WTC11 (cell line): ENCODE measurements around the gene HLA-DMA. TPM values are rescaled to one million over a fixed set of nuclear protein-coding genes. Genes with fewer than 3 reads are reported as not detected.

Experiments used
- ATAC-seq: fragments of 200-7000 bp; cut with Tn5 transposase; 2 replicates; pipeline ENCODE4 v1.10.0; 2021; ENCODE audit warnings: mild to moderate bottlenecking, moderate library complexity
- CTCF ChIA-PET: fragments of 300-600 bp; sonication (Branson Sonifier 250); formaldehyde crosslinking; loops from one replicate; lab custom pipeline; 2021; ENCODE audit warnings: antibody characterized with exemption; lab: Charles Lee
- POLR2A ChIA-PET: fragments of 350-600 bp; sonication (Branson Sonifier 250); formaldehyde crosslinking; loops from one replicate; lab custom pipeline; 2021; ENCODE audit warnings: antibody characterized with exemption; lab: Charles Lee
- DNase-seq: peaks from one replicate; pipeline ENCODE4 v3.0.0; 2021; ENCODE audit warnings: low spot score
- H3K27ac Mint-ChIP-seq: 2 replicates; pipeline ENCODE4 v1.8.0; 2021; ENCODE audit warnings: mixed read lengths
- H3K27me3 Mint-ChIP-seq: 2 replicates; pipeline ENCODE4 v1.8.0; 2021; ENCODE audit warnings: low read depth, mild to moderate bottlenecking, moderate library complexity, mixed read lengths
- H3K36me3 Mint-ChIP-seq: 2 replicates; pipeline ENCODE4 v1.8.0; 2021; ENCODE audit warnings: mixed read lengths
- H3K4me1 Mint-ChIP-seq: 2 replicates; pipeline ENCODE4 v1.8.0; 2022; ENCODE audit warnings: mixed read lengths
- H3K4me3 Mint-ChIP-seq: 2 replicates; pipeline ENCODE4 v1.8.0; 2021; ENCODE audit warnings: mild to moderate bottlenecking, moderate library complexity, mixed read lengths
- H3K9me3 Mint-ChIP-seq: 2 replicates; pipeline ENCODE4 v1.8.0; 2021; ENCODE audit warnings: mixed read lengths
- EMX1 ChIP-seq: fragments of 250-450 bp; sonication (Bioruptor Pico); IDR thresholded peaks from 2 replicates; pipeline ENCODE4 v1.8.0; 2021; ENCODE audit warnings: mild to moderate bottlenecking
- ESRRA ChIP-seq: sonication (generic); formaldehyde crosslinking; IDR thresholded peaks from 2 replicates; pipeline ENCODE4 v1.8.1; 2022; ENCODE audit warnings: mild to moderate bottlenecking, missing genetic modification reagents, borderline replicate concordance
- IRF2 ChIP-seq: sonication (generic); formaldehyde crosslinking; IDR thresholded peaks from 2 replicates; pipeline ENCODE4 v1.8.0; 2022; ENCODE audit warnings: low read depth, missing genetic modification reagents, borderline replicate concordance
- NR3C1 ChIP-seq: sonication (generic); formaldehyde crosslinking; conservative IDR thresholded peaks from 2 replicates; pipeline ENCODE4 v1.8.1; 2023; ENCODE audit warnings: low read depth, mild to moderate bottlenecking, missing genetic modification reagents
- RELA ChIP-seq: sonication (generic); formaldehyde crosslinking; IDR thresholded peaks from 2 replicates; pipeline ENCODE4 v1.8.1; 2022; ENCODE audit warnings: missing genetic modification reagents, mild to moderate bottlenecking, borderline replicate concordance
- SOX15 ChIP-seq: fragments of 250-450 bp; sonication (Bioruptor Pico); IDR thresholded peaks from 2 replicates; pipeline ENCODE4 v1.9.0; 2021; ENCODE audit warnings: mild to moderate bottlenecking
- TEAD4 ChIP-seq: sonication (generic); formaldehyde crosslinking; IDR thresholded peaks from 2 replicates; pipeline ENCODE4 v1.8.0; 2022; ENCODE audit warnings: mild to moderate bottlenecking, missing genetic modification reagents
- TP53 ChIP-seq: sonication (generic); formaldehyde crosslinking; IDR thresholded peaks from 2 replicates; pipeline ENCODE4 v1.8.1; 2023; ENCODE audit warnings: mild to moderate bottlenecking, missing genetic modification reagents
- ZBTB21 ChIP-seq: sonication (generic); formaldehyde crosslinking; IDR thresholded peaks from 2 replicates; pipeline ENCODE4 v1.8.1; 2023; ENCODE audit warnings: mild to moderate bottlenecking, missing genetic modification reagents, borderline replicate concordance
- ZBTB43 ChIP-seq: sonication (generic); formaldehyde crosslinking; IDR thresholded peaks from 2 replicates; pipeline ENCODE4 v1.8.1; 2023; ENCODE audit warnings: mild to moderate bottlenecking, missing genetic modification reagents
- ZNF263 ChIP-seq: sonication (generic); formaldehyde crosslinking; IDR thresholded peaks from 2 replicates; pipeline ENCODE4 v1.8.1; 2022; ENCODE audit warnings: low read depth, mild to moderate bottlenecking, moderate library complexity, missing genetic modification reagents
- ZNF396 ChIP-seq: fragments of 250-450 bp; sonication (Bioruptor Pico); IDR thresholded peaks from 2 replicates; pipeline ENCODE4 v1.8.0; 2021; ENCODE audit warnings: mild to moderate bottlenecking, moderate library complexity, borderline replicate concordance
- ZNF423 ChIP-seq: fragments of 250-450 bp; sonication (Bioruptor Pico); IDR thresholded peaks from 2 replicates; pipeline ENCODE4 v2.1.2; 2022; ENCODE audit warnings: mild to moderate bottlenecking, moderate library complexity
- ZNF532 ChIP-seq: fragments of 250-450 bp; sonication (Bioruptor Pico); IDR thresholded peaks from 2 replicates; pipeline ENCODE4 v1.9.0; 2021; ENCODE audit warnings: mild to moderate bottlenecking, borderline replicate concordance
- total RNA-seq: library from RNA; stranded (reverse); gene quantifications from 3 replicates; pipeline ENCODE4 v1.2.3, GENCODE V29; 2021
- TF ChIP-seq, protein P1 (sequence below): fragments of 200-600 bp; IDR thresholded peaks from 2 replicates; pipeline ENCODE4 v1.8.0; 2022; ENCODE audit warnings: antibody characterized with exemption
- TF ChIP-seq, protein P2 (sequence below): fragments of 250-450 bp; sonication (Bioruptor Pico); IDR thresholded peaks from 2 replicates; pipeline ENCODE4 v2.1.2; 2022; ENCODE audit warnings: mild to moderate bottlenecking, moderate library complexity

HLA-DMA gene
- total RNA-seq, 1 experiment from 2014 or later = 6.6 TPM

DNA sequence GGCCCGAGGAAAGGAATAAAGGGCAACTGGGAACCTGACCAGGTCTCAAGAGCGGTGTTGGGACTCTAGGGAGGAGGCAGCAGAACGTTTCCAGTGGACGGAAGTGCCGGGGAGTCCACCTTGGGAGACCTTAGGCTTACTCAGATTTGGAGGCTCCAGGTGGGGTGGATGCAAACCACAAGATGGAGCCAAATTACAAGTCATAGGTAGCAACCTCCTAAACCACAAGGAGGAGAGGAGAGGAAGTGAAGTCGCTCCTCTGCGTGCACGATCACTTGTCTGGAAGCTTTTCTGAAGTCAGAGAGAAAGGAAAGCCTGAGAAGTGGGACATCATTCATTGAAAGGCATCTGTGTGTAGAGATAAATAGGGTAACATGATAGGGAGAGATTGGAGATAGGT is 47.2 kb upstream of the HLA-DMA start:
- no peak overlapping the region for H3K4me3 Mint-ChIP-seq
- POLR2A ChIA-PET = interaction anchor here (0.5 to 0.6 kb wide), 2 partner anchors 10 to 28 kb away, joined by 3 to 4 read pairs; no protein-coding TSS in a partner anchor
- no peaks in the 10 kb centered on the region for H3K36me3 Mint-ChIP-seq
- no peaks in the 10 kb centered on the region for H3K9me3 Mint-ChIP-seq
- ATAC-seq (peak; percentile 98), DNase-seq (peak; percentile 67)
- CTCF ChIA-PET = interaction anchor here (0.7 to 5.5 kb wide), 28 partner anchors 9 to 318 kb away, joined by 3 to 42 read pairs (median 5); partner anchors contain the start of genes HLA-DPB1 and ZBTB22
- H3K4me1 Mint-ChIP-seq = peaks cover 4% of the 10 kb centered on the region
- H3K27me3 Mint-ChIP-seq = peaks cover 2% of the 10 kb centered on the region; the same call in 1 of the 2 replicates
- no peak overlapping the region for H3K27ac Mint-ChIP-seq
- TF ChIP-seq ZNF396 (CRISPR knock-in tag) (no peak), NR3C1 (no peak), TP53 (CRISPR knock-in tag) (no peak), SOX15 (CRISPR knock-in tag) (no peak), ZNF532 (CRISPR knock-in tag) (no peak)
- TF ChIP-seq, protein P1, sequence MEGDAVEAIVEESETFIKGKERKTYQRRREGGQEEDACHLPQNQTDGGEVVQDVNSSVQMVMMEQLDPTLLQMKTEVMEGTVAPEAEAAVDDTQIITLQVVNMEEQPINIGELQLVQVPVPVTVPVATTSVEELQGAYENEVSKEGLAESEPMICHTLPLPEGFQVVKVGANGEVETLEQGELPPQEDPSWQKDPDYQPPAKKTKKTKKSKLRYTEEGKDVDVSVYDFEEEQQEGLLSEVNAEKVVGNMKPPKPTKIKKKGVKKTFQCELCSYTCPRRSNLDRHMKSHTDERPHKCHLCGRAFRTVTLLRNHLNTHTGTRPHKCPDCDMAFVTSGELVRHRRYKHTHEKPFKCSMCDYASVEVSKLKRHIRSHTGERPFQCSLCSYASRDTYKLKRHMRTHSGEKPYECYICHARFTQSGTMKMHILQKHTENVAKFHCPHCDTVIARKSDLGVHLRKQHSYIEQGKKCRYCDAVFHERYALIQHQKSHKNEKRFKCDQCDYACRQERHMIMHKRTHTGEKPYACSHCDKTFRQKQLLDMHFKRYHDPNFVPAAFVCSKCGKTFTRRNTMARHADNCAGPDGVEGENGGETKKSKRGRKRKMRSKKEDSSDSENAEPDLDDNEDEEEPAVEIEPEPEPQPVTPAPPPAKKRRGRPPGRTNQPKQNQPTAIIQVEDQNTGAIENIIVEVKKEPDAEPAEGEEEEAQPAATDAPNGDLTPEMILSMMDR = peak; percentile 21; the same call in 1 of the 2 replicates

GRCh38 chr6:32995448-32995847 is 42.6 kb upstream of the HLA-DMA start:
- ChIA-PET POLR2A (interaction anchor here (0.7 kb wide), 1 partner anchor 235 kb away, joined by 3 read pairs; no protein-coding TSS in a partner anchor), CTCF (interaction anchor here (1.1 to 2.5 kb wide), 2 partner anchors 11 to 177 kb away, joined by 4 to 15 read pairs; no protein-coding TSS in a partner anchor)
- H3K27me3 Mint-ChIP-seq = peaks cover 2% of the 10 kb centered on the region; the same call in 1 of the 2 replicates
- ATAC-seq (no peak), DNase-seq (no peak)
- peaks cover 4% of the 10 kb centered on the region for H3K4me1 Mint-ChIP-seq
- H3K36me3 Mint-ChIP-seq = no peaks in the 10 kb centered on the region
- no peak overlapping the region for H3K4me3 Mint-ChIP-seq
- no peak overlapping the region for H3K27ac Mint-ChIP-seq
- no peak for TF ChIP-seq IRF2
- TF ChIP-seq RELA (CRISPR knock-in tag) = no peak
- peaks cover 3% of the 10 kb centered on the region for H3K9me3 Mint-ChIP-seq

- TF ChIP-seq ZNF423 (CRISPR knock-in tag) (no peak), ESRRA (CRISPR knock-in tag) (no peak), ZBTB21 (CRISPR knock-in tag) (no peak), EMX1 (CRISPR knock-in tag) (no peak)
- POLR2A ChIA-PET = interaction anchor here (1.1 kb wide), 1 partner anchor 99 kb away, joined by 3 read pairs; no protein-coding TSS in a partner anchor
- no peak for ATAC-seq
- DNase-seq = no peak
- H3K4me1 Mint-ChIP-seq = no peaks in the 10 kb centered on the region
- no peaks in the 10 kb centered on the region for H3K27me3 Mint-ChIP-seq
- H3K4me3 Mint-ChIP-seq = no peak overlapping the region
- peaks cover 3% of the 10 kb centered on the region for H3K9me3 Mint-ChIP-seq
- CTCF ChIA-PET = interaction anchor here (0.7 to 1.0 kb wide), 4 partner anchors 9 to 167 kb away, joined by 3 to 7 read pairs (median 4); partner anchors contain the start of gene HLA-DMB
- H3K36me3 Mint-ChIP-seq = no peaks in the 10 kb centered on the region
- H3K27ac Mint-ChIP-seq = no peak overlapping the region
These were observed 40.6 kb upstream of the HLA-DMA start for GRCh38 chr6:32993363-32993973.

- peaks cover 7% of the 10 kb centered on the region for H3K4me1 Mint-ChIP-seq
- CTCF ChIA-PET = interaction anchor here (0.6 to 1.4 kb wide), 2 partner anchors 104 to 153 kb away, joined by 4 to 6 read pairs; partner anchors contain the start of gene TAP2
- H3K27me3 Mint-ChIP-seq = no peaks in the 10 kb centered on the region
- no peak overlapping the region for H3K4me3 Mint-ChIP-seq
- DNase-seq = no peak
- H3K9me3 Mint-ChIP-seq = peaks cover 3% of the 10 kb centered on the region
- ATAC-seq = no peak
- no peaks in the 10 kb centered on the region for H3K36me3 Mint-ChIP-seq
- no peak overlapping the region for H3K27ac Mint-ChIP-seq
- POLR2A ChIA-PET = interaction anchor here (0.6 to 0.7 kb wide), 2 partner anchors 27 to 258 kb away, joined by 3 to 6 read pairs; no protein-coding TSS in a partner anchor
- TF ChIP-seq TP53 (CRISPR knock-in tag) (no peak), ZNF263 (no peak), TEAD4 (CRISPR knock-in tag) (no peak), ZBTB43 (CRISPR knock-in tag) (no peak)
- TF ChIP-seq, protein P2, sequence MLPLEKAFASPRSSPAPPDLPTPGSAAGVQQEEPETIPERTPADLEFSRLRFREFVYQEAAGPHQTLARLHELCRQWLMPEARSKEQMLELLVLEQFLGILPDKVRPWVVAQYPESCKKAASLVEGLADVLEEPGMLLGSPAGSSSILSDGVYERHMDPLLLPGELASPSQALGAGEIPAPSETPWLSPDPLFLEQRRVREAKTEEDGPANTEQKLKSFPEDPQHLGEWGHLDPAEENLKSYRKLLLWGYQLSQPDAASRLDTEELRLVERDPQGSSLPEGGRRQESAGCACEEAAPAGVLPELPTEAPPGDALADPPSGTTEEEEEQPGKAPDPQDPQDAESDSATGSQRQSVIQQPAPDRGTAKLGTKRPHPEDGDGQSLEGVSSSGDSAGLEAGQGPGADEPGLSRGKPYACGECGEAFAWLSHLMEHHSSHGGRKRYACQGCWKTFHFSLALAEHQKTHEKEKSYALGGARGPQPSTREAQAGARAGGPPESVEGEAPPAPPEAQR = no peak
These were observed 39.1 kb upstream of the HLA-DMA start for GRCh38 chr6:32991972-32992371.
